GM12865 (cell line): Measurements from ENCODE around the gene MAD1L1.

Source experiments
- DNase-seq: peaks from one replicate; pipeline ENCODE4 v3.0.0; 2010; ENCODE audit warnings: low read depth
- H3K4me3 ChIP-seq: 2 replicates; pipeline ENCODE4 v1.5.1; 2011; ENCODE audit warnings: mild to moderate bottlenecking, low read depth, low read length, control low read depth
- CTCF ChIP-seq: IDR thresholded peaks from 2 replicates; pipeline ENCODE4 v1.5.1; 2011; ENCODE audit warnings: low read length, control low read depth, low read depth, inconsistent platforms; ENCODE audit not compliant: insufficient read depth; ENCODE audit errors: missing control alignments

The MAD1L1 gene

GRCh38 chr7:1956611-1957470, 275.9 kb downstream of the MAD1L1 start:
- no peak for TF ChIP-seq CTCF
- no peak overlapping the region for H3K4me3 ChIP-seq
- no peak for DNase-seq

- DNase-seq: no peak
- no peak for TF ChIP-seq CTCF
- no peak overlapping the region for H3K4me3 ChIP-seq
These were observed 276.6 kb downstream of the MAD1L1 start for GRCh38 chr7:1956141-1956540.

GRCh38 chr7:1954366-1955004, 278.3 kb downstream of the MAD1L1 start:
- TF ChIP-seq CTCF: no peak
- H3K4me3 ChIP-seq: no peak overlapping the region
- no peak for DNase-seq

GRCh38 chr7:1953199-1954190, 279.2 kb downstream of the MAD1L1 start:
- no peak for TF ChIP-seq CTCF
- H3K4me3 ChIP-seq: no peak overlapping the region
- no peak for DNase-seq

GRCh38 chr7:1952781-1953180, 280.0 kb downstream of the MAD1L1 start:
- no peak overlapping the region for H3K4me3 ChIP-seq
- TF ChIP-seq CTCF: no peak
- DNase-seq: no peak

GRCh38 chr7:1952169-1952760, 280.5 kb downstream of the MAD1L1 start:
- DNase-seq: no peak
- no peak overlapping the region for H3K4me3 ChIP-seq
- TF ChIP-seq CTCF: no peak
